Measurements from ENCODE around the gene SLC8B1.

Gene SLC8B1

DNA sequence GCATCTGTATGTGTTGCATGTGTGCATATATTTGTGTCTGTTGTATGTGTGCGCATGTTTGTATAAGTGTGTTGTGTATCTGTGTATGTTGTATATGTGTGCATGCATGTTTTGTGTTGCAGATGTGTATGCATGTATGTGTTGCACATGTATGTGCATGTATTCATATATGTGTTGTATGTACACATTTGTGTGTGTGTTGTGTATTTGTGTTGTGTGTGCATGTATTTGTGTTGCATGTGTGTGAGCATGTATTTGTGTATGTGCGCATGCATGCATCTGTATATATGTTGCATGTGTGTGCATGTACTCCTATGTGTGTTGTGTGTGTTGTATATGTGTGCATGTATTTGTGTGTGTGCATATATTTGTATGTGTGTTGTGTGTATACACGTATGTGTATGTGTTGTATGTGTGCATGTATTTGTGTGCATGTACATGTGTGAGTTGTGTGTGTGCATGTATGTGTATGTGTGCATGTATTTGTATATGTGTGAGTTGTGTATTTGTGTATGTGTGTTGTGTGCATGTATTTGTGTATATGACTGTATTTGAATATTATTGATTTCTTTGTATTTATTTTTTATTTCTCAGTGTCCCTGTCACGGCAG lies 16.8 kb downstream of the SLC8B1 start:
- DNase-seq (ENCODE audit: low spot score) = no peak
- TF ChIP-seq, protein P1, sequence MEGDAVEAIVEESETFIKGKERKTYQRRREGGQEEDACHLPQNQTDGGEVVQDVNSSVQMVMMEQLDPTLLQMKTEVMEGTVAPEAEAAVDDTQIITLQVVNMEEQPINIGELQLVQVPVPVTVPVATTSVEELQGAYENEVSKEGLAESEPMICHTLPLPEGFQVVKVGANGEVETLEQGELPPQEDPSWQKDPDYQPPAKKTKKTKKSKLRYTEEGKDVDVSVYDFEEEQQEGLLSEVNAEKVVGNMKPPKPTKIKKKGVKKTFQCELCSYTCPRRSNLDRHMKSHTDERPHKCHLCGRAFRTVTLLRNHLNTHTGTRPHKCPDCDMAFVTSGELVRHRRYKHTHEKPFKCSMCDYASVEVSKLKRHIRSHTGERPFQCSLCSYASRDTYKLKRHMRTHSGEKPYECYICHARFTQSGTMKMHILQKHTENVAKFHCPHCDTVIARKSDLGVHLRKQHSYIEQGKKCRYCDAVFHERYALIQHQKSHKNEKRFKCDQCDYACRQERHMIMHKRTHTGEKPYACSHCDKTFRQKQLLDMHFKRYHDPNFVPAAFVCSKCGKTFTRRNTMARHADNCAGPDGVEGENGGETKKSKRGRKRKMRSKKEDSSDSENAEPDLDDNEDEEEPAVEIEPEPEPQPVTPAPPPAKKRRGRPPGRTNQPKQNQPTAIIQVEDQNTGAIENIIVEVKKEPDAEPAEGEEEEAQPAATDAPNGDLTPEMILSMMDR (IDR thresholded peaks at IDR 0.05; ENCODE audit: extremely low read depth, insufficient read depth, missing control alignments) = no peak
- in situ Hi-C loops (cut with MboI; ENCODE audit: low pct_unique_long_range_greater_than_20kb, low sequenced_read_pairs, unreplicated experiment) = loop anchor here (25.0 kb wide), 1 partner anchor 594 kb away; no protein-coding TSS in a partner anchor

DNA sequence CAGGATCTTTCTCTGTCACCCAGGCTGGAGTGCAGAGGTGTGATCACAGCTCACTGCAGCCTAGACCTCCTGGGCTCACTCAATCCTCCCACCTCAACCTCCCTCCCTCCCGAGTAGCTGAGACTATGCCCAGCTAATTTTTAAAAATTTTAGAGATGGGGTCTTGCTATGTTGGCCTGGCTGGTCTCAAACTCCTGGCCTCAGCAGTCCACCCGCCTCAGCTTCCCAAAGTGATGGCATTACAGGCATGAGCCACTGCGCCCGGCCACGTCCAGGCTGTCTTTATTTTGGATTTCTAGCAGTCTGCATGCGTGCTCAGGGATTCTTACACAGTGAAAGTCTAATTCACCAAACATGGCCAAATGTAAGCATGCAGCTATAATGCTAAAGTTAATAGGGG lies 17.8 kb downstream of the SLC8B1 start:
- in situ Hi-C loops (cut with MboI; ENCODE audit: low pct_unique_long_range_greater_than_20kb, low sequenced_read_pairs, unreplicated experiment) = loop anchor here (25.0 kb wide), 1 partner anchor 595 kb away; no protein-coding TSS in a partner anchor
- TF ChIP-seq, protein P1 (IDR thresholded peaks at IDR 0.05; ENCODE audit: extremely low read depth, insufficient read depth, missing control alignments) = no peak
- no peak for DNase-seq (ENCODE audit: low spot score)

DNA sequence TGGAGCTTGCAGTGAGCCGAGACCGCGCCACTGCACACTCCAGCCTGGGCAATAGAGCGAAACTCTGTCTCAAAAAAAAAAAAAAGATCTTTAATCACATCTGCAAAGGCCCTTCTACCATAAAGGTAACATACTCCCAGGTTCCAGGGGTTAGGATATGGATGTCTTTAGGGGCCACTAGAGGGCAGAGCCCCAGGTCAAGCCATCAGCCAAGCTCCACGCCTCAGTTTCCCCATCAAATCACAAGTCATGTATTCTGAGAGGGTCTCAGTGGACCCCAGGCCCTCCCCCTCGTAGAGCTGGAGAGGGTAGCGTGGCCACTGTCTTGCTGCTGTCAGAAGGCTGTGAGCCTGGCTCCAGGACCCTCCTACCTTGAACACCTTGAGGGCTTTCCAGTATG lies 18.8 kb downstream of the SLC8B1 start:
- in situ Hi-C loops (cut with MboI; ENCODE audit: low pct_unique_long_range_greater_than_20kb, low sequenced_read_pairs, unreplicated experiment) = loop anchor here (25.0 kb wide), 1 partner anchor 596 kb away; no protein-coding TSS in a partner anchor
- TF ChIP-seq, protein P1 (IDR thresholded peaks at IDR 0.05; ENCODE audit: extremely low read depth, insufficient read depth, missing control alignments) = peak; percentile 9
- DNase-seq (ENCODE audit: low spot score) = no peak

DNA sequence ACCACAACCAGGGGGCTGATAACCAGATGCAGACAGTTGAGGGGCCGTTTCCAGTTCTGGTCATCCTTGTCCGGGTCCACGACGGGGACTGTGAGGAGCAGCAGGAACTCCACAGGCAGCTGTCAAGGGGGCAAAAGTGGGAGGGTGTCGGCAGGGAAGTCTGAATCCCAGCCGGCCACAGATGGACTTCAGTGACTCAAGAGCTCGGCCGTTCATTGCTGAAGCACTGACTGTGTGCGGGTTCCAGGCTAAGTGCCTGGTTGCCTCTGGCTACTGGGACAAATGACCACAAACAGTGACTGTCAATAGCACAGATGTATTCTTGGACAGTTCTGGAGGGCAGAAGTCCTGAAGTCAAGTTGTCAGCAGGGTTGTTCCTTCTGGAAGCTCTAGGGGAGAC lies 19.6 kb downstream of the SLC8B1 start:
- in situ Hi-C loops (cut with MboI; ENCODE audit: low pct_unique_long_range_greater_than_20kb, low sequenced_read_pairs, unreplicated experiment) = loop anchor here (25.0 kb wide), 1 partner anchor 597 kb away; no protein-coding TSS in a partner anchor
- DNase-seq (ENCODE audit: low spot score) = no peak
- TF ChIP-seq, protein P1 (IDR thresholded peaks at IDR 0.05; ENCODE audit: extremely low read depth, insufficient read depth, missing control alignments) = no peak

DNA sequence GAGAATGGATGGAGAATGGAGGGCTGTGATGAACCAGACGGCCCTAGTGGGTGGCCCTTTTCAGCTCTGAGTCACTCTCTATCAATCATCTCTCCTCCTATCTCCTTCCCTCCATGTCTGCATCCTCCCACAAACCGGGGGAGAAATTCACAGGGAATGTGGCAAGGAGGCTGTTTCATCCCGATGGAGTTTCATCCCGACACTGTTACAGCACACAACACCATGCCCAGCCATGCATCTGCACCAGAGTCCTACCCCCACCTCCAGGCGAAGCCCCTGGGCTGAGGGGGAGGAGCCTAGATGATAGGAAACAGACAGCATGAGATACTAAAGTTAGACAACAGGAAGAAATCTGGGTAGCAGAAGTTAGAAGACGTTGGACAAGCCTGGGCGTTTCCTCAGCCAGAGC lies 20.8 kb downstream of the SLC8B1 start:
- DNase-seq (ENCODE audit: low spot score) = no peak
- TF ChIP-seq, protein P1 (IDR thresholded peaks at IDR 0.05; ENCODE audit: extremely low read depth, insufficient read depth, missing control alignments) = no peak
- in situ Hi-C loops (cut with MboI; ENCODE audit: low pct_unique_long_range_greater_than_20kb, low sequenced_read_pairs, unreplicated experiment) = loop anchor here (25.0 kb wide), 1 partner anchor 598 kb away; no protein-coding TSS in a partner anchor

DNA sequence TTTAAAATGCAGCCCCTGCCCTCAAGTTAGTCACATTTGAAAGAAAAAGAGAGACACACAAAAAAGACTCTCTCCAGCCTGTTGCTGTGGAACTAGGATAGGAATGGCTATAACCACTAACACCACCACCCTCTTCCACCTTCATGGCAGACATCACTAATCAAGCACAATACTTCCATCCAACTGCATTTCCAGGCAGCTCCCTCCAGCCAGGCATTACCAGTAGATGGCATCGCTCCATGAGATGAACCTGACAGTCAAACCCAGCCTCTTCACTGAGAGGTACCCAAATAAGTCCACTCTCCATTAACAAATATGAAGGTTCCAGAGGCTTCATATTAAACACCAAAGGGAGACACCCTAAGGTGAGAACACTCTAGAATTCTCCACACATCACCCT lies 24.4 kb downstream of the SLC8B1 start:
- DNase-seq (ENCODE audit: low spot score) = no peak
- TF ChIP-seq, protein P1 (IDR thresholded peaks at IDR 0.05; ENCODE audit: extremely low read depth, insufficient read depth, missing control alignments) = peak; percentile 22
- in situ Hi-C loops (cut with MboI; ENCODE audit: low pct_unique_long_range_greater_than_20kb, low sequenced_read_pairs, unreplicated experiment) = loop anchor here (25.0 kb wide), 1 partner anchor 602 kb away; no protein-coding TSS in a partner anchor
